ENCODE results near the gene PPP4R2. TPM values are rescaled to one million over a fixed set of nuclear protein-coding genes. Genes with fewer than 3 reads are reported as not detected.

PPP4R2 gene
- total and polyA plus RNA-seq, 7 donors = 15.1 to 94.1 (median 51.2) TPM

- Histone ChIP-seq H3K4me3 (no peak overlapping the region), H3K4me1 (no peaks in the 10 kb centered on the region), H3K9me3 (no peaks in the 10 kb centered on the region), H3K27me3 (ENCODE audit: insufficient read depth in 3 of 3, low read length in 2 of 3) (no peaks in the 10 kb centered on the region), H3K27ac (no peak overlapping the region), H3K36me3 (ENCODE audit: insufficient read depth in 1 of 2, low read depth in 1 of 2) (no peaks in the 10 kb centered on the region)
- intact Hi-C loops (cut with DNase I) = loop anchor here (2.0 to 10.0 kb wide), 5 partner anchors 139 to 1359 kb away; partner anchors contain the start of gene EIF4E3 (in 1 of the 2)
- ATAC-seq (no peak), DNase-seq (no peak)
- WGBS, 3 donors = 91 to 96% (median 94%) methylated on average over 2 of the region's 2 CpGs
- TF ChIP-seq, protein P1, sequence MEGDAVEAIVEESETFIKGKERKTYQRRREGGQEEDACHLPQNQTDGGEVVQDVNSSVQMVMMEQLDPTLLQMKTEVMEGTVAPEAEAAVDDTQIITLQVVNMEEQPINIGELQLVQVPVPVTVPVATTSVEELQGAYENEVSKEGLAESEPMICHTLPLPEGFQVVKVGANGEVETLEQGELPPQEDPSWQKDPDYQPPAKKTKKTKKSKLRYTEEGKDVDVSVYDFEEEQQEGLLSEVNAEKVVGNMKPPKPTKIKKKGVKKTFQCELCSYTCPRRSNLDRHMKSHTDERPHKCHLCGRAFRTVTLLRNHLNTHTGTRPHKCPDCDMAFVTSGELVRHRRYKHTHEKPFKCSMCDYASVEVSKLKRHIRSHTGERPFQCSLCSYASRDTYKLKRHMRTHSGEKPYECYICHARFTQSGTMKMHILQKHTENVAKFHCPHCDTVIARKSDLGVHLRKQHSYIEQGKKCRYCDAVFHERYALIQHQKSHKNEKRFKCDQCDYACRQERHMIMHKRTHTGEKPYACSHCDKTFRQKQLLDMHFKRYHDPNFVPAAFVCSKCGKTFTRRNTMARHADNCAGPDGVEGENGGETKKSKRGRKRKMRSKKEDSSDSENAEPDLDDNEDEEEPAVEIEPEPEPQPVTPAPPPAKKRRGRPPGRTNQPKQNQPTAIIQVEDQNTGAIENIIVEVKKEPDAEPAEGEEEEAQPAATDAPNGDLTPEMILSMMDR (IDR thresholded peaks at IDR 0.05) = no peak
These were observed 87.6 kb downstream of the PPP4R2 start for GRCh38 chr3:73084170-73084569.

DNA sequence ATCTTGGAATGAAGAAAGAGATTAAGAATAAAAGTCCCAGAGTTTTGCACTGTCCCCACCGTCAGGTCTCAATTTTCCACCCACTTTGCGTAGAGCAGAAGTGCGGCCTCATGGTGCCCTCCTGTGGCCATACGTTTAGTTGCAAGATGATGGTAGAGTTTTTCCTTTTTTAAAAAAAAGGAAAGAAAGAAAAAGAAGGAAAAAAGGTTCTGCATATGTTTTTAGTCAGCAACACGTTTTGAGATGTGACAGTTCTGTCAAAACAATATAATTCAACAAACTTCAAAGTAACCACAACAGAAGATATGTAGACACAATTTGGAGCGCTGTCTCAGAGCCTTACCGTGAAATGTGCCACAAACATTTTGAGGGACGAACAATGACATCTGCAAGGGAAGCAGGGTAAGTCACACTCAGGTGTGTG is 89.5 kb downstream of the PPP4R2 start:
- DNase-seq = peak in 1 of 2 donors; percentile 26
- Histone ChIP-seq H3K9me3 (no peaks in the 10 kb centered on the region), H3K4me3 (no peak overlapping the region), H3K27ac (no peak overlapping the region), H3K36me3 (ENCODE audit: insufficient read depth in 1 of 2, low read depth in 1 of 2) (no peaks in the 10 kb centered on the region), H3K4me1 (no peaks in the 10 kb centered on the region), H3K27me3 (ENCODE audit: insufficient read depth in 3 of 3, low read length in 2 of 3) (no peaks in the 10 kb centered on the region)
- intact Hi-C loops (cut with DNase I) = loop anchor here (5.0 to 10.0 kb wide), 5 partner anchors 141 to 1361 kb away; partner anchors contain the start of genes EIF4E3 (in 1 of the 2) and SHQ1 (in 1 of the 2)
- ATAC-seq = peak; percentile 57 to 88 (median 79)
- TF ChIP-seq, protein P1 (IDR thresholded peaks at IDR 0.05) = peak; percentile 82
- WGBS, 3 donors = 22 to 29% (median 25%) methylated on average over 8 of the region's 8 CpGs

GRCh38 chr3:73094129-73094528 is 97.5 kb downstream of the PPP4R2 start:
- Histone ChIP-seq H3K9me3 (no peaks in the 10 kb centered on the region), H3K36me3 (ENCODE audit: insufficient read depth in 1 of 2, low read depth in 1 of 2) (no peaks in the 10 kb centered on the region), H3K27ac (no peak overlapping the region), H3K27me3 (ENCODE audit: insufficient read depth in 3 of 3, low read length in 2 of 3) (no peaks in the 10 kb centered on the region), H3K4me1 (no peaks in the 10 kb centered on the region), H3K4me3 (no peak overlapping the region)
- intact Hi-C loops (cut with DNase I) = no loop called here
- ATAC-seq (no peak), DNase-seq (no peak)
- WGBS, 3 donors = 78 to 83% (median 80%) methylated on average over 6 of the region's 6 CpGs
- TF ChIP-seq, protein P1 (IDR thresholded peaks at IDR 0.05) = no peak

DNA sequence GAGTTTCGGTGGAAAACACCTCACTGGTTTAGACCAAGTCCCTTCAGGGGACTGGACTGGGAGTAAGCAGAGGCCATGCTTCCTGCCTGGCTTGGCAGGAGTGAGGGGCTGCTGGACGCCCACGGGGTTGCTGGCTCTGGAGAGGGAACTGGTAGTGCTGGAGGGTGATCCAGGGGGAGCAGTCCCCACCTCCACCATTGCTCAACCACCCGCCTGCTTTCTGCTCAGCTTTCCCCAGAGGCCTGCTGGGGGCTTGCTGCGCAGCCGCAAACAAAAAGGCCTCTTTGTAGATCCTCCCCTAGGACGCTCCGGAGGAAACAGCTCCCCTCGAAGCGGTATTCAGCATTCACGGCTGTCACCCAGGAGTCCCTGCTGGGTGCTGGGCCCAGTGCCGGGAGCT is 98.3 kb downstream of the PPP4R2 start:
- DNase-seq = peak in 1 of 2 donors; percentile 65
- H3K27me3 ChIP-seq (ENCODE audit: insufficient read depth in 3 of 3, low read length in 2 of 3) = no peaks in the 10 kb centered on the region

More for the DNA sequence above, 98.3 kb downstream of the PPP4R2 start:
- intact Hi-C loops (cut with DNase I) = no loop called here
- Histone ChIP-seq H3K27ac (no peak overlapping the region), H3K36me3 (ENCODE audit: insufficient read depth in 1 of 2, low read depth in 1 of 2) (no peaks in the 10 kb centered on the region), H3K4me1 (no peaks in the 10 kb centered on the region), H3K9me3 (no peaks in the 10 kb centered on the region), H3K4me3 (no peak overlapping the region)
- 69 to 74% (median 70%) methylated on average over 12 of the region's 12 CpGs for WGBS, 3 donors
- ATAC-seq = no peak
- TF ChIP-seq, protein P1 (IDR thresholded peaks at IDR 0.05) = no peak

All from psoas muscle (tissue), 8 donors.